Common myeloid progenitor, CD34-positive (primary cell): Measurements from ENCODE around the gene CABP7.

ENCODE experiments used
- CTCF ChIA-PET: fragments of 350-600 bp; sonication (Branson Sonifier 250); formaldehyde crosslinking; loops from one replicate; lab custom pipeline; 2021; ENCODE audit warnings: antibody characterized with exemption; lab: Charles Lee
- POLR2A ChIA-PET: fragments of 350-600 bp; sonication (Branson Sonifier 250); formaldehyde crosslinking; loops from one replicate; lab custom pipeline; 2021; ENCODE audit warnings: antibody characterized with exemption; lab: Charles Lee
- DNase-seq, 3 donors: peaks; one replicate each; pipeline versions ENCODE4 v3.0.0 to v3.0.0-alpha.2; 2013
- H3K27ac ChIP-seq, 2 experiments: 1 replicate in 1 of 2; 2 replicates in 1 of 2; pipeline ENCODE4 v1.7.0; 2013; ENCODE audit warnings: inconsistent platforms in 2 of 2, low read length in 2 of 2, mild to moderate bottlenecking in 2 of 2, low read depth in 1 of 2, moderate library complexity in 1 of 2; ENCODE audit not compliant: severe bottlenecking in 2 of 2, insufficient read depth in 1 of 2, poor library complexity in 1 of 2
- H3K27me3 ChIP-seq, 5 experiments: replicated peaks in 2 of 5; 1 replicate in 3 of 5; 2 replicates in 2 of 5; pipeline versions ENCODE4 v1.6.1 to v1.7.0; 2013; ENCODE audit warnings: low read length in 4 of 5, mild to moderate bottlenecking in 2 of 5, moderate library complexity in 2 of 5, inconsistent platforms in 1 of 5; ENCODE audit not compliant: insufficient read depth in 5 of 5, control insufficient read depth in 4 of 5
- H3K36me3 ChIP-seq, 4 experiments: 1 replicate in 2 of 4; 2 replicates in 2 of 4; pipeline versions ENCODE4 v1.6.1 to v1.7.0; 2013; ENCODE audit warnings: low read length in 3 of 4, control low read depth in 1 of 4, mild to moderate bottlenecking in 1 of 4; ENCODE audit not compliant: control insufficient read depth in 4 of 4, insufficient read depth in 4 of 4
- H3K4me1 ChIP-seq, 4 experiments: 1 replicate in 3 of 4; 2 replicates in 1 of 4; pipeline versions ENCODE4 v1.6.1 to v1.7.1; 2013; ENCODE audit warnings: low read length in 3 of 4, mild to moderate bottlenecking in 3 of 4, control low read depth in 1 of 4, inconsistent platforms in 1 of 4, moderate library complexity in 1 of 4; ENCODE audit not compliant: control insufficient read depth in 4 of 4, insufficient read depth in 4 of 4; ENCODE audit errors: control extremely low read depth in 1 of 4
- H3K4me3 ChIP-seq, 7 experiments: 1 replicate in 4 of 7; 2 replicates in 3 of 7; pipeline versions ENCODE4 v1.5.1 to v1.7.0; 2013; ENCODE audit warnings: mild to moderate bottlenecking in 7 of 7, low read length in 6 of 7, moderate library complexity in 6 of 7, inconsistent platforms in 2 of 7, low read depth in 2 of 7, control low read depth in 1 of 7; ENCODE audit not compliant: insufficient read depth in 4 of 7, control insufficient read depth in 1 of 7; ENCODE audit errors: extremely low read depth in 1 of 7
- H3K9me3 ChIP-seq, 5 experiments: 1 replicate in 4 of 5; 2 replicates in 1 of 5; pipeline versions ENCODE4 v1.6.1 to v1.7.1; 2013; ENCODE audit warnings: low read length in 4 of 5, mild to moderate bottlenecking in 2 of 5, inconsistent platforms in 1 of 5, low read depth in 1 of 5, moderate library complexity in 1 of 5; ENCODE audit not compliant: control insufficient read depth in 4 of 5, insufficient read depth in 2 of 5; ENCODE audit errors: control extremely low read depth in 1 of 5
- WGBS: methylation state at CpG from one replicate; pipeline ENCODE4 v1.1.5; 2013; ENCODE audit not compliant: insufficient coverage; 5-methylcytosine and 5-hydroxymethylcytosine counted together

Gene CABP7

GRCh38 chr22:29684244-29684643 lies 35.6 kb upstream of the CABP7 start:
- CTCF ChIA-PET = interaction anchor here (1.1 to 2.0 kb wide), 4 partner anchors 10 to 321 kb away, joined by 3 to 6 read pairs (median 4); no protein-coding TSS in a partner anchor
- WGBS = 100% methylated on average over 4 of the region's 4 CpGs

DNA sequence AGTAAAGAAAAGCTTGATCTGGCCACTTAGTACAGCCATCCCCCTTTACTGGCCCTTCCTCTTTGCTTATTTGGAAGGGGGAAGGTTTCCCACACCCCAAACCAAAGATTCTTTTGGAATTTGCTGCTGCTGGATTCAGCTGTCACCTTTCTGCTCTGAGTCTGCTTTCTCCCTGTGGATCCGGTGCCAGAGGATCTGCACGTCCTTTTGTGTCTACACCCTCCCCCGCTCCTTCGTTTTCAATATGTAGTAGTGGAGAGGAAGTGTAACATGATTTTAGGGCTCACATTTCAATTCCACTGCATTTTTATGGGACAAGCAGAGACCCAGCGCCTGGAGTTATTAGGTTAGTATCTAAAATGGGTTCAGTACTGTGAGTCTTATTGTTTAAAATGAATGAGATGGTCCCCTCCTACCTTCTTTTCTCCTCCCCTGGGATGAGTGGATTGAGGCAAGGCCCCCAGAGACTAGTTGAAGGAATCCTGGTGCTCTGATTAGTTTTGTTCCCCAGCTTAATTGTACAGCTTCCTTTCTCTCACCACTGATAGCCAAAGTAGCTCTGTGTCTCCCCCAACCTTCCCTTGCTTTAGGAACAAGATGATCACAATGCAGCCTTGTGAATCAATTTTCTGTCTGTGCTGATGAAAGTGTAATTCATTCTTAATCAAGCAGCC lies 30.5 kb upstream of the CABP7 start:
- Histone ChIP-seq H3K36me3 (peaks cover 10 to 62% (median 39%) of the 10 kb centered on the region in 4 experiments), H3K27me3 (no peaks in the 10 kb centered on the region), H3K4me1 (no peaks in the 10 kb centered on the region), H3K27ac (no peak overlapping the region), H3K9me3 (no peaks in the 10 kb centered on the region), H3K4me3 (no peak overlapping the region)
- DNase-seq = no peak
- CTCF ChIA-PET = interaction anchor here (0.7 to 3.0 kb wide), 16 partner anchors 10 to 566 kb away, joined by 3 to 18 read pairs (median 4); no protein-coding TSS in a partner anchor
- WGBS = 94% methylated on average over 3 of the region's 5 CpGs
- POLR2A ChIA-PET = no interaction called here

More at GRCh38 chr22:29684244-29684643, 35.6 kb upstream of the CABP7 start:
- H3K9me3 ChIP-seq = no peaks in the 10 kb centered on the region
- no peak for DNase-seq
- peaks cover 19 to 67% (median 44%) of the 10 kb centered on the region in 4 experiments for H3K36me3 ChIP-seq
- no peaks in the 10 kb centered on the region for H3K4me1 ChIP-seq
- H3K27ac ChIP-seq = no peak overlapping the region
- no peak overlapping the region for H3K4me3 ChIP-seq
- POLR2A ChIA-PET = interaction anchor here (0.6 kb wide), 1 partner anchor 866 kb away, joined by 3 read pairs; no protein-coding TSS in a partner anchor
- no peaks in the 10 kb centered on the region for H3K27me3 ChIP-seq

DNA sequence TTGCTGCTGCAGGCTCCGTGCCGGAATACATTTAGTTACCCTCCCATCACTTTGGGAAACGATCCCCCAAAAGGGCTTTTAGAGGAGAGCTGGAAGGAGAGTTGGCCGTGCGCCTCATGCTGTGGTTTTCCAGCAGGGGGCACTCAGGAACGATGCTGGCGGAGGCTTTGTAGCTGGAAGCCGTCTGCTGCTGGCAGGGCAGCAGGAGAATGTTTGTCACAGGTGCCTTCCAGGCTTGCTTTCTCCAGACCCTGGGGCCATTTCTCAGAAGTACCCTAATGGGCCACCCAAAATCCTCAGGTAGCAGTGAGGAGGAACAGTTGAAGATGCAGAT lies 30.0 kb upstream of the CABP7 start:
- H3K9me3 ChIP-seq = no peaks in the 10 kb centered on the region
- peaks cover 6 to 62% (median 41%) of the 10 kb centered on the region in 4 experiments for H3K36me3 ChIP-seq
- POLR2A ChIA-PET = no interaction called here
- peak; percentile 33 to 61 (median 50) for DNase-seq
- 18% methylated on average over 3 of the region's 8 CpGs for WGBS
- CTCF ChIA-PET = interaction anchor here (0.7 to 3.0 kb wide), 16 partner anchors 9 to 566 kb away, joined by 3 to 18 read pairs (median 4); no protein-coding TSS in a partner anchor
- no peak overlapping the region for H3K4me3 ChIP-seq
- H3K27me3 ChIP-seq = no peaks in the 10 kb centered on the region
- no peak overlapping the region for H3K27ac ChIP-seq
- H3K4me1 ChIP-seq = no peaks in the 10 kb centered on the region

- Histone ChIP-seq H3K4me1 (no peaks in the 10 kb centered on the region), H3K27ac (no peak overlapping the region)
- CTCF ChIA-PET = interaction anchor here (1.0 to 3.0 kb wide), 11 partner anchors 10 to 399 kb away, joined by 3 to 18 read pairs (median 4); no protein-coding TSS in a partner anchor
Observed at GRCh38 chr22:29690476-29690875, 29.3 kb upstream of the CABP7 start.

GRCh38 chr22:29691636-29692326 lies 28.0 kb upstream of the CABP7 start:
- Histone ChIP-seq H3K36me3 (peaks cover 3 to 70% (median 42%) of the 10 kb centered on the region in 4 experiments), H3K4me1 (no peaks in the 10 kb centered on the region), H3K9me3 (no peaks in the 10 kb centered on the region), H3K27ac (no peak overlapping the region), H3K27me3 (no peaks in the 10 kb centered on the region), H3K4me3 (no peak overlapping the region)
- CTCF ChIA-PET = interaction anchor here (0.8 to 1.8 kb wide), 5 partner anchors 9 to 316 kb away, joined by 3 to 4 read pairs (median 3); no protein-coding TSS in a partner anchor
- DNase-seq = no peak
- 94% methylated on average over 12 of the region's 13 CpGs for WGBS
- POLR2A ChIA-PET = no interaction called here

More at GRCh38 chr22:29690476-29690875, 29.3 kb upstream of the CABP7 start:
- WGBS = 94% methylated on average over 9 of the region's 9 CpGs
- Histone ChIP-seq H3K9me3 (no peaks in the 10 kb centered on the region), H3K4me3 (no peak overlapping the region), H3K27me3 (no peaks in the 10 kb centered on the region), H3K36me3 (peaks cover 4 to 67% (median 43%) of the 10 kb centered on the region in 4 experiments)
- POLR2A ChIA-PET = no interaction called here
- no peak for DNase-seq

DNA sequence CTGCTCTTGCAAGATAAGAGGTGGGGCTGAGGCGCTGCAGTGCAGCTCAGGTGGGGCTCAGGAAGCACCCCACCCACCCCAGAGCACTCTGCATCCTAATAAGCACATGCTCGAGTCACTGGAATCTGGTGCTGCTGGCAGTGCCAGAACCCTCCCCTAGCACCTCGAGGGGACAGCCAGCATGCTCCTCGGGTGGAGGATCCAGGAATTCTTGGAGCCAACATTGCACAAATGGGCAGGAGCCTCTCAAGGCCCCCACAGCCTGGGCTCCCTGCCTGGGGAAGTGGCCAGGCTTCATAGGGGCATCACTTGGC lies 27.5 kb upstream of the CABP7 start:
- 87% methylated on average over 2 of the region's 4 CpGs for WGBS
- Histone ChIP-seq H3K27me3 (no peaks in the 10 kb centered on the region), H3K27ac (no peak overlapping the region), H3K36me3 (peaks cover 2 to 70% (median 43%) of the 10 kb centered on the region in 4 experiments), H3K9me3 (no peaks in the 10 kb centered on the region), H3K4me3 (no peak overlapping the region), H3K4me1 (no peaks in the 10 kb centered on the region)
- DNase-seq = no peak
- ChIA-PET CTCF (interaction anchor here (1.4 to 1.8 kb wide), 2 partner anchors 8 to 313 kb away, joined by 3 to 4 read pairs; no protein-coding TSS in a partner anchor), POLR2A (no interaction called here)
